Prostate gland (tissue), 2 donors: Measurements from ENCODE around the gene SEMA4C. TPM values are rescaled to one million over a fixed set of nuclear protein-coding genes. Genes with fewer than 3 reads are reported as not detected.
A peak's percentile ranks its signal among the peaks of the same experiment; 100 is the strongest.

Source experiments
- DNase-seq: peaks from one replicate; pipeline ENCODE4 v3.0.0-alpha.2; 2019; ENCODE audit warnings: low spot score
- H3K27ac ChIP-seq, 2 donors: fragments of 200-600 bp; sonication (generic); 2 replicates each; pipeline ENCODE4 v1.5.1; 2017 to 2019
- H3K27me3 ChIP-seq: fragments of 200-600 bp; sonication (generic); replicated peaks from 2 replicates; pipeline ENCODE4 v1.5.1; 2019; ENCODE audit not compliant: insufficient read depth
- H3K36me3 ChIP-seq, 2 donors: fragments of 200-600 bp; sonication (generic); 1 replicate in 1 of 2; 2 replicates in 1 of 2; pipeline versions ENCODE4 v1.5.1 to v1.8.1; 2017 to 2019
- H3K4me1 ChIP-seq: fragments of 200-600 bp; sonication (generic); replicated peaks from 2 replicates; pipeline ENCODE4 v1.5.1; 2019
- H3K4me3 ChIP-seq, 2 donors: fragments of 200-600 bp; sonication (generic); 2 replicates each; pipeline ENCODE4 v1.5.1; 2017 to 2019
- H3K9me3 ChIP-seq: fragments of 200-600 bp; sonication (generic); 2 replicates; pipeline ENCODE4 v1.5.1; 2017
- POLR2A ChIP-seq: fragments of 450-650 bp; IDR thresholded peaks from one replicate; pipeline ENCODE4 v1.6.1; 2016; ENCODE audit warnings: antibody characterized with exemption, mild to moderate bottlenecking
- POLR2AphosphoS5 ChIP-seq: sonication (generic); formaldehyde crosslinking; IDR thresholded peaks from one replicate; pipeline ENCODE4 v1.6.1; 2017; ENCODE audit warnings: antibody characterized with exemption
- WGBS: methylation state at CpG from one replicate; pipeline ENCODE4 v1.1.5; 2018; 5-methylcytosine and 5-hydroxymethylcytosine counted together
- intact Hi-C: fragments of 100-400 bp; cut with DNase I; formaldehyde crosslinking; loops from one replicate; pipeline ENCODE4 v1.14.2; 2022
- total RNA-seq, 2 donors: library from RNA; depleted of rRNA; stranded (reverse); fragments of >200 nt; gene quantifications; one replicate each; pipeline ENCODE4 v1.1.0, GENCODE V29; 2016
- TF ChIP-seq, protein P1 (sequence below), 4 experiments: fragments of 200-600 bp in 2 of 4; fragments of 450-650 bp in 2 of 4; sonication (generic) in 2 of 4; IDR thresholded peaks; 1 replicate in 3 of 4; 2 replicates in 1 of 4; pipeline ENCODE4 v1.5.1; 2016 to 2019; ENCODE audit warnings: antibody characterized with exemption in 4 of 4, mild to moderate bottlenecking in 2 of 4, moderate library complexity in 2 of 4

Gene SEMA4C
- total RNA-seq, 2 donors from 2014 or later = 35.8 to 45.9 TPM

DNA sequence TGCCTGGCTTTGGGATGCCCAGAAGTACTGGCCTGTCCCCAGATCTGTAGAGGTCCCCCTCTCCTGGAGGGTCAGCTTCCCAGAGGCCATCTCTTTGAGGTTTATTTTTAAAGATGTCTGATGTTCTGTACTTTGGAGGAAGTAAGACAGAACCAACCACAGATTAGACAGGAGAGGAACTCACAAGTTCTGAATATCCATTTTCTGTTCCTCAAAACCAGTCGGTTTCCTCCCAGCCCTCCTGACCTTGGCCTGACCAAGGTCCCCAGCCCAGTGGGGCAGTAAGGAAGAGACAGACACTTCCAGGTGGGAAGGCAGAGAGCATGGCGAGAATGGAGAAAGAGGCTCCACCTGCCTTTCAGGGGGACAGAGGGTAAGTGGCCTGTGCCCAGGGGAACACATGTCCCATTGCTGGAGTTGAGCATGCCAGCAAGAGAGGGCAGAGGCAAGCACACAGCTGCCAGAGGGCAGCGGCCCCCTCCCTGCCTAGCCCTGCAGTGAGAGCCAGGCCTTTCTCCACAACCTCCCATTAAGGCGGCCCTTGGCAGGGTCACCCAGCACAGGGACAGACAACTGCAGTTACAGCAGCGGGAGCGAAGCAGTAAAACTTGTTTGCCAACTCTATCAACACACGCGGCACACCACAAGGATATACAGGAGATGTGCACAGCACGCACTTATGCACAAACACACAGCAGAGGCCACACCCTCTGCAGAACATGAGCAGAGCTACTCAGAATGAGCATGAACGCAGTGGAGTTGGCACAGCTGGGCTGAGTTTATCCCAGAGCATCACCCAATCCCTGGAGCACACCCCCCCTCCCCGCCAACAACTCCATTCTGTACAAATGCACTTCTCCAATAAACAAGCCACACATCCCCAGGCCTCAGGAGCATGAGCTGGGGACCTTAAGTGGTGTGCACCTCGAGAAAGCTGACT is 18.5 kb upstream of the SEMA4C start:
- Histone ChIP-seq H3K4me3 (no peak overlapping the region), H3K4me1 (peaks cover 19% of the 10 kb centered on the region), H3K9me3 (no peaks in the 10 kb centered on the region), H3K27me3 (no peaks in the 10 kb centered on the region), H3K36me3 (no peaks in the 10 kb centered on the region), H3K27ac (peak overlapping the region; percentile 76 to 86)
- DNase-seq = peak; percentile 95
- TF ChIP-seq POLR2AphosphoS5 (peak; percentile 98), POLR2A (no peak)
- TF ChIP-seq, protein P1, sequence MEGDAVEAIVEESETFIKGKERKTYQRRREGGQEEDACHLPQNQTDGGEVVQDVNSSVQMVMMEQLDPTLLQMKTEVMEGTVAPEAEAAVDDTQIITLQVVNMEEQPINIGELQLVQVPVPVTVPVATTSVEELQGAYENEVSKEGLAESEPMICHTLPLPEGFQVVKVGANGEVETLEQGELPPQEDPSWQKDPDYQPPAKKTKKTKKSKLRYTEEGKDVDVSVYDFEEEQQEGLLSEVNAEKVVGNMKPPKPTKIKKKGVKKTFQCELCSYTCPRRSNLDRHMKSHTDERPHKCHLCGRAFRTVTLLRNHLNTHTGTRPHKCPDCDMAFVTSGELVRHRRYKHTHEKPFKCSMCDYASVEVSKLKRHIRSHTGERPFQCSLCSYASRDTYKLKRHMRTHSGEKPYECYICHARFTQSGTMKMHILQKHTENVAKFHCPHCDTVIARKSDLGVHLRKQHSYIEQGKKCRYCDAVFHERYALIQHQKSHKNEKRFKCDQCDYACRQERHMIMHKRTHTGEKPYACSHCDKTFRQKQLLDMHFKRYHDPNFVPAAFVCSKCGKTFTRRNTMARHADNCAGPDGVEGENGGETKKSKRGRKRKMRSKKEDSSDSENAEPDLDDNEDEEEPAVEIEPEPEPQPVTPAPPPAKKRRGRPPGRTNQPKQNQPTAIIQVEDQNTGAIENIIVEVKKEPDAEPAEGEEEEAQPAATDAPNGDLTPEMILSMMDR (IDR thresholded peaks at IDR 0.05) = no peak
- intact Hi-C loops = no loop called here
- WGBS = 23% methylated on average over 11 of the region's 12 CpGs

DNA sequence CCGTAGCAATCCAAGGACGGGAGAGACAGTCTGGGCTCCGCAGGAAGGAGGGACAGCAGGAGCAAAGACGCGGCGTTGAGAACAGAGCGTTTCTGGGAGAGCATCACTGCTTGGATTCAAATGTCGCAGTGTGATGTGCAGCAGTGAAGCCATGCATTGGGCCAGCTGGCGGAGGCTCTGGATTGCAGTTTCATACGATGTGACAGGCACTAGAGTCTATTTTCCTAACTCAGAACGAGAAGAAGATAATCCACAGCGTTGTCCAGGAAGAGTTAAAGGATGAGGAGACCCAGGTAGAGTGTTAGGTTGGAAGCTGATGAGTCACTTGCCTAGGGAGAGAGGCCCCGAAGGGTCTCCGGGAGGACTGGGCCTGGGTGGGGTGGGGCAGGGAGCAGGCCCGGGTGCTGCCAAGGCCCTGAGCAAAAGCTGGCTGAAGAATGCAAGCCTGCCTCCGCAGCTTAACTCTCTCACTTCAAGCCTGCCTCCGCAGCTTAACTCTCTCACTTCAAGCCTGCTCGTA is 17.7 kb upstream of the SEMA4C start:
- no peaks in the 10 kb centered on the region for H3K9me3 ChIP-seq
- peak; percentile 23 for DNase-seq
- intact Hi-C loops = no loop called here
- no peak overlapping the region for H3K4me3 ChIP-seq
- 29% methylated on average over 18 of the region's 18 CpGs for WGBS
- no peaks in the 10 kb centered on the region for H3K36me3 ChIP-seq
- no peaks in the 10 kb centered on the region for H3K27me3 ChIP-seq
- peaks cover 19% of the 10 kb centered on the region for H3K4me1 ChIP-seq
- TF ChIP-seq, protein P1 (IDR thresholded peaks at IDR 0.05) = no peak
- TF ChIP-seq POLR2AphosphoS5 (no peak), POLR2A (no peak)
- H3K27ac ChIP-seq = peak overlapping the region; percentile 76 to 86

DNA sequence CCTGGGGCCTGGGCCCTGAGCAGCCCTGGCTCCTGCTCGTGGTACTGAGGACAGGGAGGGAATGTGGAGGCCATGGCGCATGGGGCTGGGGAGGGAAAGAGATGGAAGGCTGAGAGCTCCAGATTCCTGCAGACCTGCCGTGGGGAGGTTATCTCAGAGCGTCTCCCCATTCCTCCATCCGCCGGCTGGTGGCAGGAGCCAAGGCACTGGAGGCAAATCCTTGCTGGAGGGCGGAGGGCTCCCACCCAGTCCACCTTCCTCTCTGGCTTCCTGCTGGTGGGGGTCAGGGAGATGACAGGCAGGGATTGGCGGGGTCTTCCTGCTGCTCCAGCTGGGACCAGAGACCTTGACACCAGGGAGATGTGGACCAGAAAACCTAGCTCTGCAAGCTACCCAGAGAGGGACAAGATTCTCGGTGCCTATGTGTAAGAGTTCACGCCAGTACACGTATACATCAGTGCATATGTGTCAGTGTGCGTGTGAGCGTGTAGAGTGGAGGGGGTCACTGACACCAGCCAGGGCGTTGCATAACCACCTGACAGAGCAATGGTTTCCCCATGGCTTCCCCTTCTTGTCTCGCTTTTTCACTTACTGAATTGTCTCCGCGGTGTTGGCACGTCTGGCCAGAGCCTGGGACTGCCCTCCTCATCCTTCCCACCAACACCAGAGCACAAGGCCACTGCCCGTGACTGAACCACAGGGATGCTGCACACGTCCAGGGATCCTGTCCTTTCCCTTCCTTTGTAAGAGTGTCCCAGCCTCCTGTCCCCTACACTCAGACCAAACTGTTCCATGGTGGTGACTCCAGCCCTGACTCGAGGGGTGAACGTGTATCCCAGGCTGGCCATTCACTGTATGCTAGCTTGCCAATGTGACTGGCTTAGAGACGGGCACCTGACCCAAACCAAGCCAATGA is 15.8 kb upstream of the SEMA4C start:
- no peaks in the 10 kb centered on the region for H3K36me3 ChIP-seq
- no peaks in the 10 kb centered on the region for H3K9me3 ChIP-seq
- 92% methylated on average over 23 of the region's 23 CpGs for WGBS
- intact Hi-C loops = no loop called here
- H3K27ac ChIP-seq = no peak overlapping the region
- TF ChIP-seq, protein P1 (IDR thresholded peaks at IDR 0.05) = no peak
- no peak for TF ChIP-seq POLR2AphosphoS5
- TF ChIP-seq POLR2A = no peak
- no peak overlapping the region for H3K4me3 ChIP-seq
- peaks cover 19% of the 10 kb centered on the region for H3K4me1 ChIP-seq
- H3K27me3 ChIP-seq = no peaks in the 10 kb centered on the region
- DNase-seq = no peak

DNA sequence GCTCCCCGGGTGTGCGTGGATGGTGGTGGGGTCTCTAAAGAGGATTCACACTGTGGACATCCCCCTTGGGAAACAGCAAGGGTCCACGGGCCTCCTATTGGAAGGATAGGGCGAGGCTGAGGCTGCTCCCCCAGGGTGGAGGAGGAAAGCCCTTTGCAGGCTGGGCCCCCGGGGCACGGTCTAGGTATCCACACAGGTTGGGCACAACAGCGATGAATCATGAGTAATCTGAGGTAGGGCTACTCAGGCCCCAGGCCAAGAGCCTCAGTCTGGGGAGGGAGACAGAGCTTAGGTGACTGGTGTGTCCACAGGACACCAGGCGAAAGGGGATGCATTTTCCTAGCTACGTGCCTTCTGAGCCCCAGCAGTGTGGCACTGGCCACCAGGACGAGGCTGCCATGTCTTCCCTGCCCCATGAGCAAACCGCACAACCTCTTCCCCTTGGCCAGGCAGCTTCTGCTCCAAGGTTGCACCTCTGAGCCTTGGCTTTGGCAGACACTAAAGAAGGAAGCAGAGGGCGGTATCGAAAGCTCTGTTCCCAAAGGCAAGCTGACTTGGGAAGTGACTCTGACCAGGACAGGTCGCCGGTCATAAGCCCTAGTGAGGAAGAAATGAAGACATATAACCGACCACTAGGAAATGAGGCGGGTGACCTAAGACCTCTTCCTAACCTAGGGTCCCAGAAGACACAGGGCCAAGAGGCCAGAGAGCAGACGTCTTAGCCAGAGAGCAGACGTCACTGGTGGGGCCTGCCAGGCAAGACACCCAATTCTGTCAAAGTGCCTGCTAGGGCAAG is 14.6 kb upstream of the SEMA4C start:
- Histone ChIP-seq H3K36me3 (no peaks in the 10 kb centered on the region), H3K27me3 (no peaks in the 10 kb centered on the region), H3K27ac (no peak overlapping the region), H3K4me3 (no peak overlapping the region), H3K4me1 (peaks cover 19% of the 10 kb centered on the region), H3K9me3 (no peaks in the 10 kb centered on the region)
- DNase-seq = no peak
- intact Hi-C loops = no loop called here
- WGBS = 86% methylated on average over 19 of the region's 19 CpGs
- no peak for TF ChIP-seq POLR2AphosphoS5
- TF ChIP-seq, protein P1 (IDR thresholded peaks at IDR 0.05) = no peak
- TF ChIP-seq POLR2A = no peak
